A204.1 (cell line): ENCODE measurements around the gene JAK1.
"Not testable (repeated sequence)": the region's sequence is repeated elsewhere in the genome, so short reads cannot be mapped to it uniquely, and the experiment has no call there.

ENCODE experiments used
- FAIRE-seq: peaks from 2 replicates; lab custom pipeline; 2012; peaks lifted over from hg19 to GRCh38; lab: Jason Lieb, UNC

JAK1 gene

GRCh38 chr1:64966158-64966971 lies at the start of gene JAK1:
JAK1 (minus strand) TSS chr1:64966549; CDS start chr1:64886264, 80,285 bp downstream.
- FAIRE-seq: no peak

- FAIRE-seq: no peak
Observed at GRCh38 chr1:65014321-65014720, 48.0 kb upstream of the JAK1 start.

GRCh38 chr1:65011983-65012382 lies 45.6 kb upstream of the JAK1 start:
- FAIRE-seq: no peak

- FAIRE-seq: no peak
Observed at GRCh38 chr1:65009724-65010420, 43.5 kb upstream of the JAK1 start.

- no peak for FAIRE-seq
Observed at GRCh38 chr1:65009176-65009575, 42.8 kb upstream of the JAK1 start.

GRCh38 chr1:65006806-65007205 lies 40.5 kb upstream of the JAK1 start:
- no peak for FAIRE-seq

GRCh38 chr1:65003316-65003664 lies 36.9 kb upstream of the JAK1 start:
- no peak for FAIRE-seq

GRCh38 chr1:65002508-65003315 lies 36.4 kb upstream of the JAK1 start:
- FAIRE-seq: no peak

- FAIRE-seq: no peak
Observed at GRCh38 chr1:65002156-65002507, 35.8 kb upstream of the JAK1 start.

GRCh38 chr1:65001231-65001792 lies 35.0 kb upstream of the JAK1 start:
- no peak for FAIRE-seq

GRCh38 chr1:64998425-64998948 lies 32.1 kb upstream of the JAK1 start:
- not testable (repeated sequence) for FAIRE-seq

- no peak for FAIRE-seq
Observed at GRCh38 chr1:64996541-64997257, 30.4 kb upstream of the JAK1 start.

- FAIRE-seq: no peak
Observed at GRCh38 chr1:64995316-64995715, 29.0 kb upstream of the JAK1 start.

- FAIRE-seq: no peak
Observed at GRCh38 chr1:64986903-64987871, 20.8 kb upstream of the JAK1 start.

GRCh38 chr1:64984737-64985136 lies 18.4 kb upstream of the JAK1 start:
- no peak for FAIRE-seq

GRCh38 chr1:64984106-64984505 lies 17.8 kb upstream of the JAK1 start:
- no peak for FAIRE-seq

GRCh38 chr1:64983110-64983509 lies 16.8 kb upstream of the JAK1 start:
- FAIRE-seq: no peak

- no peak for FAIRE-seq
Observed at GRCh38 chr1:64981601-64982533, 15.5 kb upstream of the JAK1 start.
